GM19023 (cell line): ENCODE results near the gene LRP2.
"Not testable (repeated sequence)": the region's sequence is repeated elsewhere in the genome, so short reads cannot be mapped to it uniquely, and the experiment has no call there.

Experiments used
- ATAC-seq: cut with Tn5 transposase; IDR thresholded peaks from one replicate; pipeline ENCODE4 v1.9.1; 2021; ENCODE audit warnings: mild to moderate bottlenecking, moderate library complexity; ENCODE audit not compliant: unreplicated experiment

LRP2 gene

GRCh38 chr2:169178804-169179390, 183.4 kb downstream of the LRP2 start:
- no peak for ATAC-seq

- no peak for ATAC-seq
Measured at GRCh38 chr2:169178364-169178763, 184.0 kb downstream of the LRP2 start.

- ATAC-seq: no peak
Measured at GRCh38 chr2:169175112-169175511, 187.2 kb downstream of the LRP2 start.

GRCh38 chr2:169173876-169174275, 188.5 kb downstream of the LRP2 start:
- no peak for ATAC-seq

- ATAC-seq: no peak
Measured at GRCh38 chr2:169172914-169173313, 189.4 kb downstream of the LRP2 start.

GRCh38 chr2:169172151-169172735, 190.1 kb downstream of the LRP2 start:
- no peak for ATAC-seq

GRCh38 chr2:169165791-169166190, 196.5 kb downstream of the LRP2 start:
- no peak for ATAC-seq

- ATAC-seq: no peak
Measured at GRCh38 chr2:169164311-169164710, 198.0 kb downstream of the LRP2 start.

GRCh38 chr2:169162613-169163012, 199.7 kb downstream of the LRP2 start:
- ATAC-seq: no peak

GRCh38 chr2:169160926-169161481, 201.3 kb downstream of the LRP2 start:
- no peak for ATAC-seq

- ATAC-seq: no peak
Measured at GRCh38 chr2:169159686-169160085, 202.6 kb downstream of the LRP2 start.

GRCh38 chr2:169158874-169159273, 203.5 kb downstream of the LRP2 start:
- ATAC-seq: no peak

GRCh38 chr2:169146220-169146619, 216.1 kb downstream of the LRP2 start:
- no peak for ATAC-seq

GRCh38 chr2:169143998-169144397, 218.3 kb downstream of the LRP2 start:
- ATAC-seq: no peak

GRCh38 chr2:169141713-169142352, 220.5 kb downstream of the LRP2 start:
- no peak for ATAC-seq

GRCh38 chr2:169139993-169140767, 222.2 kb downstream of the LRP2 start:
- ATAC-seq: no peak

GRCh38 chr2:169139145-169139544, 223.2 kb downstream of the LRP2 start:
- no peak for ATAC-seq

GRCh38 chr2:169137924-169138323, 224.4 kb downstream of the LRP2 start:
- ATAC-seq: no peak

GRCh38 chr2:169136885-169137534, 225.3 kb downstream of the LRP2 start:
- ATAC-seq: no peak

GRCh38 chr2:169136428-169136827, 225.9 kb downstream of the LRP2 start:
- not testable (repeated sequence) for ATAC-seq

GRCh38 chr2:169134272-169134671, 228.1 kb downstream of the LRP2 start:
- not testable (repeated sequence) for ATAC-seq
